GM12878 (cell line): ENCODE measurements around the gene ETV6.

Experiments
- EP300 ChIP-seq, 2 experiments: fragments of 150-350 bp in 1 of 2; IDR thresholded peaks; 2 replicates each; pipeline ENCODE4 v1.6.1; 2011 to 2012; ENCODE audit warnings: low read depth in 2 of 2, low read length in 2 of 2, borderline replicate concordance in 1 of 2, improper control_type of control experiment in 1 of 2, inconsistent platforms in 1 of 2; ENCODE audit not compliant: control insufficient read depth in 1 of 2
- POLR2A ChIP-seq: IDR thresholded peaks from 2 replicates; pipeline ENCODE4 v1.6.1; 2011; ENCODE audit warnings: low read depth, mild to moderate bottlenecking, low read length
- ZZZ3 ChIP-seq: IDR thresholded peaks from 2 replicates; pipeline ENCODE4 v1.6.1; 2011; ENCODE audit warnings: low read depth; ENCODE audit not compliant: control insufficient read depth, insufficient read length
- TF ChIP-seq, protein P1 (sequence below): IDR thresholded peaks from 2 replicates; pipeline ENCODE4 v1.6.1; 2012; ENCODE audit warnings: low read depth, low read length, improper control_type of control experiment
- TF ChIP-seq, protein P2 (sequence below), 3 experiments: IDR thresholded peaks in 2 of 3; conservative IDR thresholded peaks in 1 of 3; 2 replicates each; pipeline ENCODE4 v1.5.1; 2011; ENCODE audit warnings: low read depth in 3 of 3, low read length in 3 of 3, mild to moderate bottlenecking in 3 of 3, control low read depth in 2 of 3, moderate library complexity in 2 of 3, inconsistent platforms in 1 of 3, mixed read lengths in 1 of 3; ENCODE audit not compliant: control insufficient read depth in 2 of 3, insufficient read depth in 1 of 3; ENCODE audit errors: extremely low read depth in 1 of 3

DNA sequence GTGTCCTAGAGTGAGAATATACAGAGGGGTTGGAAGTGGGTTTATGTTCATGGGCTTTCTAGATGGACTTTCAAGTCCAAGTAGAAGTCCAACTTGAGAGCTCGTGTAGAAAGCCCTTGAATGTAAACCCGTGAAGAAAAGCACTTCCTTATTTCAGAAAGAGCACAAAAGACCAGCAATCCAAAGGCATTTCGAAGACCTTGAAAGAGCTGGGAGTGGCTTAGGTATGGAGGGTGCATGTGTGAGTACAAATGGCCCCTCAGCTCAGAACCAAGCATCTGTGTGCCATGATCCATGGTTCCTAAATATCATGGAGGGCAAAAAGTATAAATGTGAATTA, 160.7 kb downstream of the ETV6 start:
- TF ChIP-seq ZZZ3 = no peak
- no peak for TF ChIP-seq POLR2A
- TF ChIP-seq, protein P1, sequence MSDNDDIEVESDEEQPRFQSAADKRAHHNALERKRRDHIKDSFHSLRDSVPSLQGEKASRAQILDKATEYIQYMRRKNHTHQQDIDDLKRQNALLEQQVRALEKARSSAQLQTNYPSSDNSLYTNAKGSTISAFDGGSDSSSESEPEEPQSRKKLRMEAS = no peak
- TF ChIP-seq, protein P2, sequence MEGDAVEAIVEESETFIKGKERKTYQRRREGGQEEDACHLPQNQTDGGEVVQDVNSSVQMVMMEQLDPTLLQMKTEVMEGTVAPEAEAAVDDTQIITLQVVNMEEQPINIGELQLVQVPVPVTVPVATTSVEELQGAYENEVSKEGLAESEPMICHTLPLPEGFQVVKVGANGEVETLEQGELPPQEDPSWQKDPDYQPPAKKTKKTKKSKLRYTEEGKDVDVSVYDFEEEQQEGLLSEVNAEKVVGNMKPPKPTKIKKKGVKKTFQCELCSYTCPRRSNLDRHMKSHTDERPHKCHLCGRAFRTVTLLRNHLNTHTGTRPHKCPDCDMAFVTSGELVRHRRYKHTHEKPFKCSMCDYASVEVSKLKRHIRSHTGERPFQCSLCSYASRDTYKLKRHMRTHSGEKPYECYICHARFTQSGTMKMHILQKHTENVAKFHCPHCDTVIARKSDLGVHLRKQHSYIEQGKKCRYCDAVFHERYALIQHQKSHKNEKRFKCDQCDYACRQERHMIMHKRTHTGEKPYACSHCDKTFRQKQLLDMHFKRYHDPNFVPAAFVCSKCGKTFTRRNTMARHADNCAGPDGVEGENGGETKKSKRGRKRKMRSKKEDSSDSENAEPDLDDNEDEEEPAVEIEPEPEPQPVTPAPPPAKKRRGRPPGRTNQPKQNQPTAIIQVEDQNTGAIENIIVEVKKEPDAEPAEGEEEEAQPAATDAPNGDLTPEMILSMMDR (IDR thresholded peaks at IDR 0.05 in 2 of 3, conservative IDR thresholded peaks at IDR 0.05 in 1 of 3; ENCODE audit: control insufficient read depth in 2 of 3, extremely low read depth in 1 of 3, insufficient read depth in 1 of 3, low read depth in 3 of 3, low read length in 3 of 3) = no peak
- TF ChIP-seq EP300 (IDR thresholded peaks at IDR 0.05; ENCODE audit: borderline replicate concordance in 1 of 2, control insufficient read depth in 1 of 2, low read depth in 2 of 2, low read length in 2 of 2) = no peak
